Coronary artery (tissue), 2 donors: ENCODE results near the gene AP1S1.

ENCODE experiments used
- DNase-seq: peaks from one replicate; pipeline ENCODE4 v3.0.0-alpha.2; 2017; ENCODE audit warnings: low spot score
- H3K27ac ChIP-seq, 2 donors: fragments of 200-600 bp; sonication (generic); one replicate each; pipeline ENCODE4 v1.5.1; 2016 to 2019
- H3K4me3 ChIP-seq: fragments of 200-600 bp; sonication (generic); 2 replicates; pipeline ENCODE4 v1.5.1; 2016; ENCODE audit warnings: mild to moderate bottlenecking, moderate library complexity
- TF ChIP-seq, protein P1 (sequence below): fragments of 200-600 bp; sonication (generic); IDR thresholded peaks from one replicate; pipeline ENCODE4 v1.5.1; 2019; ENCODE audit warnings: antibody characterized with exemption

The AP1S1 gene

GRCh38 chr7:101172854-101173751 is 18.8 kb downstream of the AP1S1 start:
- TF ChIP-seq, protein P1, sequence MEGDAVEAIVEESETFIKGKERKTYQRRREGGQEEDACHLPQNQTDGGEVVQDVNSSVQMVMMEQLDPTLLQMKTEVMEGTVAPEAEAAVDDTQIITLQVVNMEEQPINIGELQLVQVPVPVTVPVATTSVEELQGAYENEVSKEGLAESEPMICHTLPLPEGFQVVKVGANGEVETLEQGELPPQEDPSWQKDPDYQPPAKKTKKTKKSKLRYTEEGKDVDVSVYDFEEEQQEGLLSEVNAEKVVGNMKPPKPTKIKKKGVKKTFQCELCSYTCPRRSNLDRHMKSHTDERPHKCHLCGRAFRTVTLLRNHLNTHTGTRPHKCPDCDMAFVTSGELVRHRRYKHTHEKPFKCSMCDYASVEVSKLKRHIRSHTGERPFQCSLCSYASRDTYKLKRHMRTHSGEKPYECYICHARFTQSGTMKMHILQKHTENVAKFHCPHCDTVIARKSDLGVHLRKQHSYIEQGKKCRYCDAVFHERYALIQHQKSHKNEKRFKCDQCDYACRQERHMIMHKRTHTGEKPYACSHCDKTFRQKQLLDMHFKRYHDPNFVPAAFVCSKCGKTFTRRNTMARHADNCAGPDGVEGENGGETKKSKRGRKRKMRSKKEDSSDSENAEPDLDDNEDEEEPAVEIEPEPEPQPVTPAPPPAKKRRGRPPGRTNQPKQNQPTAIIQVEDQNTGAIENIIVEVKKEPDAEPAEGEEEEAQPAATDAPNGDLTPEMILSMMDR, result no peak
- H3K27ac ChIP-seq, result no peak overlapping the region
- no peak for DNase-seq
- peak overlapping the region; percentile 61 for H3K4me3 ChIP-seq

GRCh38 chr7:101173752-101174244 is 19.5 kb downstream of the AP1S1 start:
- DNase-seq, result no peak
- H3K4me3 ChIP-seq, result no peak overlapping the region
- TF ChIP-seq, protein P1, result no peak
- H3K27ac ChIP-seq, result no peak overlapping the region

DNA sequence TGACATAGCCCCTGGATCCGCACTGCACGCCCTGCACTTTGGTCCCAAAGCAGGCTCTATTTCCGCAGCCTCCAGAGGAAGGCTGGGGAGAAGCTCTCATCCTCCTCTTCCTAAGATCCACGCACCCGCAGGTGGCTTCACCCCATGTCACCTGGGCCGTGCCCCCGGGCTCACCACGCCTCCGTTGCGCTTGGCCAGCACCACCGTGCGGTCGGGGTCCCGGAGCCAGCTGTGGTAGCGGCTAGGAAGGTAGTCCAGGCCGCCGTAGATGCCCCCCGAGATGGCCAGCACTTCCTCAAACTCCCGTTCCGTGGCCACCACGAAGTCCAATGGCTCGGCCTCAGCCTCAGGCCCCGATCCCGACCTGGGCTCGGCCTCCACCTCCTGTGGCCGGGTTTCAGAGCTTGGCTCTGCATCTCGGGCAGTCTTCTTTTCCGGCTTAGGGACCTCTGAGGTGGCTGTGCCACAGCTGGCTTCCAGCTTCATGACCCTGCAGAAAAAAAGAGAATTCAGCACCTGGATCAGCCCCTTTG is 20.1 kb downstream of the AP1S1 start:
- TF ChIP-seq, protein P1, result no peak
- DNase-seq, result no peak
- H3K4me3 ChIP-seq, result no peak overlapping the region
- H3K27ac ChIP-seq, result no peak overlapping the region

DNA sequence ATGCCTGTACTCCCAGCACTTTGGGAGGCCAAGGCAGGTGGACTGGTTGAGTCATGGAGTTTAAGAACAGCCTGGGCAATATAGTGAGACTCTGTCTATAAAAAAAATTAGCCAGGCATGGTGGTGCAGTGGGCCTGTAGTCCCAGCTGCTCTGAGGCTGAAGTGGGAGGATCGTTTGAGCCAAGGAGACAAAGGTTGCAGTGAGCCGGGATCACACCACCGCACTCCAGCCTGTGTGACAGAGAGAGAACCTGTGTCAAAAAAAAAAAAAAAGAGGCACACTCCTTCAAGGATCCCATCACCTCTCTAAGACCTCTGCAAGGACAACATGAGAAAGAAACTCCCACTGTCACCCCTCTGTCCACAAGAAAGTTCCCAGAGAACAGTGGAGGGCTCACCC is 21.4 kb downstream of the AP1S1 start:
- TF ChIP-seq, protein P1, result no peak
- no peak for DNase-seq
- Histone ChIP-seq H3K27ac (no peak overlapping the region), H3K4me3 (no peak overlapping the region)

DNA sequence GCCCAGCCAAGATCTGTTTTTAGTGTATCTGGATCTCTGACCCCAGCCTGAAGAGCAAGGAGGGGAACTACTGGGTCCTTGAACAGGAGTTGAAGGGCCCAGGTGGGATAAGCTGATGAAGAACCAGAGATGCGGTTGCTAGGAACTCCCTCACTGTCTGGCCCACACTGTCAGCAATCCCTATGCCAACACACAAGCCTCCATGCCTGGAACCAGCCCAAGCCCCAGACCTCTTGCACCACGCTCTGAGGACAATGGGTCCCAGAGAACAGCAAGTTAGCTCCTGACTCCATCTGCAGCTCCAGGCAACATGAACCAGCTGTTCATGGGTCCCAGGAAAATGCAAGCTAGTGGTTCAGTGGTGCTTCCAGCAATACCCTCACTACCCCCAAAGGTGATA is 23.4 kb downstream of the AP1S1 start:
- no peak for DNase-seq
- TF ChIP-seq, protein P1, result no peak
- no peak overlapping the region for H3K4me3 ChIP-seq
- no peak overlapping the region for H3K27ac ChIP-seq

- TF ChIP-seq, protein P1, result no peak
- Histone ChIP-seq H3K4me3 (peak overlapping the region; percentile 1), H3K27ac (no peak overlapping the region)
These were observed 24.8 kb downstream of the AP1S1 start for GRCh38 chr7:101179117-101179516.

More at GRCh38 chr7:101179117-101179516, 24.8 kb downstream of the AP1S1 start:
- DNase-seq, result no peak
